Body of pancreas (tissue), 4 donors: Measurements from ENCODE around the gene BIRC5. TPM values are rescaled to one million over a fixed set of nuclear protein-coding genes. Genes with fewer than 3 reads are reported as not detected.

Experiments used
- ATAC-seq: fragments of 150-250 bp; one replicate; pipeline ENCODE4 v1.9.1; 2016
- DNase-seq, 4 donors: peaks; one replicate each; pipeline ENCODE4 v3.0.0-alpha.2; 2019
- H3K27ac ChIP-seq, 4 donors: fragments of 200-600 bp; sonication (generic); 1 replicate in 3 of 4; 2 replicates in 1 of 4; pipeline versions ENCODE4 v1.5.1 to v1.6.1; 2016 to 2019; ENCODE audit warnings: mild to moderate bottlenecking in 1 of 4, mixed read lengths in 1 of 4, moderate library complexity in 1 of 4
- H3K27me3 ChIP-seq, 2 donors: fragments of 200-600 bp; sonication (generic); one replicate each; pipeline ENCODE4 v1.6.0; 2016; ENCODE audit warnings: mild to moderate bottlenecking in 1 of 2
- H3K36me3 ChIP-seq, 2 donors: fragments of 200-600 bp; sonication (generic); replicated peaks in 1 of 2; 2 replicates each; pipeline ENCODE4 v1.5.1; 2016; ENCODE audit warnings: low read depth in 2 of 2; ENCODE audit not compliant: insufficient read depth in 1 of 2
- H3K4me1 ChIP-seq: fragments of 200-600 bp; sonication (generic); one replicate; pipeline ENCODE4 v1.6.0; 2016
- H3K4me3 ChIP-seq, 2 donors: fragments of 200-600 bp; sonication (generic); 1 replicate in 1 of 2; 2 replicates in 1 of 2; pipeline ENCODE4 v1.5.1; 2016 to 2019
- H3K9me3 ChIP-seq, 3 donors: fragments of 200-600 bp; sonication (generic); 1 replicate in 2 of 3; 2 replicates in 1 of 3; pipeline ENCODE4 v1.5.1; 2016
- CTCF ChIP-seq, 7 experiments: fragments of 450-650 bp in 4 of 7; fragments of 200-600 bp in 3 of 7; sonication (generic) in 3 of 7; IDR thresholded peaks; one replicate each; pipeline ENCODE4 v1.5.1; 2016 to 2019; ENCODE audit warnings: antibody characterized with exemption in 7 of 7
- POLR2A ChIP-seq, 3 donors: fragments of 450-650 bp; IDR thresholded peaks; one replicate each; pipeline ENCODE4 v1.6.1; 2016; ENCODE audit warnings: antibody characterized with exemption in 3 of 3, mild to moderate bottlenecking in 2 of 3
- WGBS, 2 donors: methylation state at CpG; one replicate each; pipeline ENCODE4 v1.1.5; 2017; 5-methylcytosine and 5-hydroxymethylcytosine counted together
- intact Hi-C: fragments of 100-400 bp; cut with DNase I; formaldehyde crosslinking; loops from one replicate; pipeline ENCODE4 v1.15.1; 2023
- total RNA-seq, 2 donors: library from RNA; depleted of rRNA; stranded (reverse); fragments of >200 nt; gene quantifications; one replicate each; pipeline ENCODE4 v1.1.0, GENCODE V29; 2016

The BIRC5 gene
- total RNA-seq, 2 donors from 2014 or later, result not detected

GRCh38 chr17:78230252-78230962 is 16.4 kb downstream of the BIRC5 start:
- H3K9me3 ChIP-seq, result no peaks in the 10 kb centered on the region
- H3K27ac ChIP-seq, result no peak overlapping the region
- intact Hi-C loops, result no loop called here
- ATAC-seq (no peak), DNase-seq (no peak)
- H3K4me1 ChIP-seq, result no peaks in the 10 kb centered on the region
- H3K4me3 ChIP-seq, result no peak overlapping the region
- H3K27me3 ChIP-seq, result peaks cover 3 to 17% of the 10 kb centered on the region in 2 donors
- TF ChIP-seq POLR2A (IDR thresholded peaks at IDR 0.05) (no peak), CTCF (IDR thresholded peaks at IDR 0.05) (no peak)
- 34 to 51% methylated on average over 11 to 13 of the region's 13 CpGs for WGBS, 2 donors
- no peaks in the 10 kb centered on the region for H3K36me3 ChIP-seq

GRCh38 chr17:78230996-78231935 is 17.2 kb downstream of the BIRC5 start, which contains the start of gene TMEM235:
Gene TMEM235 (plus strand): TSS chr17:78231631. CDS start chr17:78232024, 393 bp downstream.
- no peak for ATAC-seq
- H3K4me3 ChIP-seq, result no peak within 1 kb of the TSS
- 23 to 61% methylated on average over 6 to 43 of the region's 52 CpGs for WGBS, 2 donors

GRCh38 chr17:78231991-78232858 is 18.2 kb downstream of the BIRC5 start:
- Histone ChIP-seq H3K36me3 (no peaks in the 10 kb centered on the region), H3K27me3 (peaks cover 3 to 17% of the 10 kb centered on the region in 2 donors), H3K4me1 (no peaks in the 10 kb centered on the region), H3K27ac (no peak overlapping the region), H3K9me3 (no peaks in the 10 kb centered on the region), H3K4me3 (no peak overlapping the region)
- no peak for DNase-seq
- no peak for ATAC-seq
- TF ChIP-seq POLR2A (IDR thresholded peaks at IDR 0.05) (no peak), CTCF (IDR thresholded peaks at IDR 0.05) (no peak)
- intact Hi-C loops, result no loop called here
- WGBS, 2 donors, result 16 to 29% methylated on average over 23 to 44 of the region's 55 CpGs

More at GRCh38 chr17:78230996-78231935, 17.2 kb downstream of the BIRC5 start, which contains the start of gene TMEM235:
- no peaks in the 10 kb centered on the region for H3K36me3 ChIP-seq
- DNase-seq, result no peak
- intact Hi-C loops, result no loop called here
- H3K4me1 ChIP-seq, result no peaks in the 10 kb centered on the region
- H3K27me3 ChIP-seq, result peaks cover 3 to 17% of the 10 kb centered on the region in 2 donors
- TF ChIP-seq POLR2A (IDR thresholded peaks at IDR 0.05), result no peak
- no peak for TF ChIP-seq CTCF (IDR thresholded peaks at IDR 0.05)
- no peak within 1 kb of the TSS for H3K27ac ChIP-seq
- H3K9me3 ChIP-seq, result no peaks in the 10 kb centered on the region

GRCh38 chr17:78232859-78233173 is 18.8 kb downstream of the BIRC5 start:
- peaks cover 3 to 17% of the 10 kb centered on the region in 2 donors for H3K27me3 ChIP-seq

More at GRCh38 chr17:78232859-78233173, 18.8 kb downstream of the BIRC5 start:
- Histone ChIP-seq H3K27ac (no peak overlapping the region), H3K4me1 (no peaks in the 10 kb centered on the region), H3K9me3 (no peaks in the 10 kb centered on the region), H3K4me3 (no peak overlapping the region), H3K36me3 (no peaks in the 10 kb centered on the region)
- no peak for DNase-seq
- TF ChIP-seq CTCF (IDR thresholded peaks at IDR 0.05), result no peak
- no peak for TF ChIP-seq POLR2A (IDR thresholded peaks at IDR 0.05)
- no peak for ATAC-seq
- WGBS, 2 donors, result 91% methylated on average over 2 of the region's 2 CpGs; no CpG with 5 or more reads in 1 of the 2 donors
- intact Hi-C loops, result no loop called here
